Endothelial cell (in vitro differentiated cells): ENCODE data around the gene BRD3. TPM values are rescaled to one million over a fixed set of nuclear protein-coding genes. Genes with fewer than 3 reads are reported as not detected.

Experiments used
- DNase-seq: peaks from one replicate; pipeline ENCODE4 v3.0.0; 2021; ENCODE audit warnings: low spot score
- H3K27ac Mint-ChIP-seq: one replicate; pipeline ENCODE4 v1.8.0; 2021; ENCODE audit warnings: mixed read lengths, inconsistent platforms; ENCODE audit not compliant: unreplicated experiment
- H3K27me3 Mint-ChIP-seq: one replicate; pipeline ENCODE4 v1.8.0; 2021; ENCODE audit warnings: mild to moderate bottlenecking, moderate library complexity, mixed read lengths, inconsistent platforms; ENCODE audit not compliant: unreplicated experiment
- H3K36me3 Mint-ChIP-seq: one replicate; pipeline ENCODE4 v1.8.0; 2021; ENCODE audit warnings: mild to moderate bottlenecking, low read depth, mixed read lengths, inconsistent platforms; ENCODE audit not compliant: unreplicated experiment
- H3K4me1 Mint-ChIP-seq: one replicate; pipeline ENCODE4 v1.8.0; 2021; ENCODE audit warnings: mild to moderate bottlenecking, mixed read lengths, inconsistent platforms; ENCODE audit not compliant: unreplicated experiment
- H3K4me3 Mint-ChIP-seq: one replicate; pipeline ENCODE4 v1.8.0; 2021; ENCODE audit warnings: mild to moderate bottlenecking, mixed read lengths, inconsistent platforms; ENCODE audit not compliant: unreplicated experiment
- H3K9me3 Mint-ChIP-seq: one replicate; pipeline ENCODE4 v1.8.0; 2021; ENCODE audit warnings: mixed read lengths, inconsistent platforms; ENCODE audit not compliant: unreplicated experiment
- CTCF ChIP-seq: fragments of 200-600 bp; sonication (generic); IDR thresholded peaks from one replicate; pipeline ENCODE4 v1.5.0; 2021; ENCODE audit warnings: antibody characterized with exemption; ENCODE audit not compliant: unreplicated experiment
- total RNA-seq: library from RNA; stranded (reverse); fragmentation: NEBNext Ultra II Directional; extraction: Animal tissue kit (Norgen Biotek cat#: 25700); gene quantifications from one replicate; pipeline ENCODE4 v1.2.1, GENCODE V29; 2021; ENCODE audit not compliant: unreplicated experiment

BRD3 gene
- total RNA-seq, 1 donor from 2014 or later: 56.2 TPM

DNA sequence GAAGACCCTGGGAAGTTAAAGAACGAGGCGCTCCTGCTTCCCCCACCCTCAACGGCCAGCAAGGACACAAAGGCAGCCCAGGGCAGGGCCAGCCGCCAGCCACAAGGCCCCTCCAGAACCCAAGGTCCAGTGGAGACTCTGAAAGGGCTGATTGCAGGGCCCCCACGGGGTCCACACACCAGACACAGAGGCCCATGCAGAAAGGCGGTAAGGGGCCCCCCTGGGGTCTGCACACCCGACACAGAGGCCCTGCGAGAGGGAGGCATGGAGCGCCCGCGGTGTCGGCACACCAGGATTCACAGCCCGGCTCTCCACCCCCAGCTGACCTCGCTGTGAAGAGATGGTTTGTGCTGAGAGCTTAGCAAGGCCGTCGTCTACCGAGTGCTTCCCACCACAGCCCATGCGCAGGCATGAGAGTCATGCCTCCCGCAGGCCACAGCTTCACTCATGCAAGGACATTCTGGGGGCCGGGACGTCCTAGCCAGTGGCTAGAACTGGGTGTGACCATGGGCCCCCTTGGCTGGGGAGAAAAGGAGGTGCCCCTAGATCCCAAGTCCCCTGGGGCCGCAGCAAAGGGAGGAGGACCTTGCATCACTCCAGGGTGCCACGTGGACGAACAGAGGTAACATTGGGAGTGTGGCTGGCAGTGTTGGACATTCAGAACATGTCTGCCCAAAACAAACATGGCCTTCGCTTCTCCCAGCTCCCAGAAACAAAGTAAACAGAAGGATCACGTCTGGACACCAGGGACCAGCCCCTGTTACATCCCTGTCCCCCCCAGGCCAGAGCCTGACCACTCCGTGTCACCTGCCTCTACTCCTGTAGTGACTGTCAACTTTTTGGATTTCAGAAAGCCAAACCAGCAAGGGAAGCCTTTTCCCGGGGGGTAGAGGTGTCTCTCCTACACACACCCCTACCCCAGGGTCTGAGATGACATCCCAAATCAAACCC lies 9.8 kb downstream of the BRD3 start:
- H3K36me3 Mint-ChIP-seq: peaks cover 3% of the 10 kb centered on the region
- peaks cover 10% of the 10 kb centered on the region for H3K27me3 Mint-ChIP-seq
- H3K4me1 Mint-ChIP-seq: peaks cover 10% of the 10 kb centered on the region
- TF ChIP-seq CTCF: no peak
- no peaks in the 10 kb centered on the region for H3K9me3 Mint-ChIP-seq
- DNase-seq: no peak
- H3K27ac Mint-ChIP-seq: no peak overlapping the region
- no peak overlapping the region for H3K4me3 Mint-ChIP-seq

GRCh38 chr9:134057307-134057657 lies 10.5 kb downstream of the BRD3 start:
- peaks cover 8% of the 10 kb centered on the region for H3K4me1 Mint-ChIP-seq
- no peak overlapping the region for H3K27ac Mint-ChIP-seq
- peaks cover 10% of the 10 kb centered on the region for H3K27me3 Mint-ChIP-seq
- H3K9me3 Mint-ChIP-seq: no peaks in the 10 kb centered on the region
- no peak overlapping the region for H3K4me3 Mint-ChIP-seq
- no peak for DNase-seq
- peaks cover 3% of the 10 kb centered on the region for H3K36me3 Mint-ChIP-seq
- no peak for TF ChIP-seq CTCF

- Mint-ChIP-seq H3K9me3 (no peaks in the 10 kb centered on the region), H3K4me1 (peaks cover 7% of the 10 kb centered on the region), H3K27me3 (peaks cover 10% of the 10 kb centered on the region), H3K36me3 (peaks cover 3% of the 10 kb centered on the region), H3K27ac (no peak overlapping the region), H3K4me3 (no peak overlapping the region)
- no peak for TF ChIP-seq CTCF
- DNase-seq: no peak
Observed at GRCh38 chr9:134056483-134057306, 11.1 kb downstream of the BRD3 start.

DNA sequence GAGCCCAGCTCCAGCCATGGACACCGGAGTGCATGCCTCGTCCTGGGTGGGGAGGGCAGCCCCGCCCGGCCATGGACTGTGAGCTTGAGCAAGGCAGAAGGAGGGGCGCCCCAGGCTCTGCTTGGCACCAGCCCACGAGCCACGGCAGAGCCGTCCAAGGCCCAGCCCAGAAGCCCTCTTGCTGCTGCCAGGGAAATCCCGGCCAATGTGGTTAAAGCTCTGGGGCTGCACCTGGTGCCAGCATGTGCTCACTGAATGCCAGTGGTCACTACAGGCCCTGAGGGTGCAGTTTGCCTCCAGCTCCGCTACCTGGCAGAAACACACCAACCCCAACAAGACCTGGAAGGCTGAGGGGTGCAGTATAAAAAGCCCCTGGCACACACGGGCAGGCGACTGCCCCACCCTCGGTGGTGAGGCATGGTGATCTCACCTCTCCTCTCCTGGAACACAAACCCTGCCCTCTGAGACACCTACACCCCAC lies 11.8 kb downstream of the BRD3 start:
- Mint-ChIP-seq H3K9me3 (no peaks in the 10 kb centered on the region), H3K27ac (no peak overlapping the region), H3K4me3 (no peak overlapping the region), H3K4me1 (peaks cover 7% of the 10 kb centered on the region), H3K36me3 (peaks cover 10% of the 10 kb centered on the region), H3K27me3 (peaks cover 10% of the 10 kb centered on the region)
- TF ChIP-seq CTCF: no peak
- DNase-seq: no peak
